Astrocyte (in vitro differentiated cells and primary cell): ENCODE results near the gene DOK7. TPM values are rescaled to one million over a fixed set of nuclear protein-coding genes. Genes with fewer than 3 reads are reported as not detected.

Source experiments
- DNase-seq: peaks from one replicate; pipeline ENCODE4 v3.0.0-alpha.2; 2010; ENCODE audit warnings: low read depth
- FAIRE-seq: peaks from 2 replicates; lab custom pipeline; 2011; peaks lifted over from hg19 to GRCh38; lab: Jason Lieb, UNC
- H2AFZ ChIP-seq: 2 replicates; pipeline ENCODE4 v1.6.0; 2012; ENCODE audit warnings: low read depth, low read length, inconsistent platforms
- H3K27ac ChIP-seq: 2 replicates; pipeline ENCODE4 v1.5.1; 2011; ENCODE audit warnings: low read depth, low read length, inconsistent platforms
- H3K27me3 ChIP-seq: 2 replicates; pipeline ENCODE4 v1.6.0; 2011; ENCODE audit warnings: low read length, inconsistent platforms; ENCODE audit not compliant: insufficient read depth
- H3K36me3 ChIP-seq: 2 replicates; pipeline ENCODE4 v1.5.1; 2011; ENCODE audit warnings: low read length, inconsistent platforms; ENCODE audit not compliant: insufficient read depth
- H3K4me1 ChIP-seq: 2 replicates; pipeline ENCODE4 v1.5.1; 2011; ENCODE audit warnings: low read length, inconsistent platforms; ENCODE audit not compliant: insufficient read depth
- H3K4me2 ChIP-seq: 2 replicates; pipeline ENCODE4 v1.6.0; 2012; ENCODE audit warnings: low read length, inconsistent platforms
- H3K4me3 ChIP-seq: 2 replicates; pipeline ENCODE4 v1.5.1; 2011; ENCODE audit warnings: low read depth, mild to moderate bottlenecking, low read length, inconsistent platforms; ENCODE audit not compliant: insufficient read depth
- H3K79me2 ChIP-seq: 2 replicates; pipeline ENCODE4 v1.6.0; 2012; ENCODE audit warnings: mild to moderate bottlenecking, low read length, inconsistent platforms; ENCODE audit not compliant: insufficient read depth
- H3K9ac ChIP-seq: 2 replicates; pipeline ENCODE4 v1.6.0; 2012; ENCODE audit warnings: mild to moderate bottlenecking, low read length, inconsistent platforms
- H3K9me3 ChIP-seq: 2 replicates; pipeline ENCODE4 v1.5.1; 2012; ENCODE audit warnings: low read depth, mild to moderate bottlenecking, low read length, inconsistent platforms; ENCODE audit not compliant: insufficient read depth
- H4K20me1 ChIP-seq: 2 replicates; pipeline ENCODE4 v1.6.0; 2012; ENCODE audit warnings: low read length, inconsistent platforms; ENCODE audit not compliant: insufficient read depth
- H3K27ac Mint-ChIP-seq: one replicate; pipeline ENCODE4 v1.8.0; 2021; ENCODE audit warnings: mild to moderate bottlenecking, mixed read lengths; ENCODE audit not compliant: unreplicated experiment
- H3K27me3 Mint-ChIP-seq: one replicate; pipeline ENCODE4 v1.8.0; 2021; ENCODE audit warnings: low read depth, mixed read lengths; ENCODE audit not compliant: unreplicated experiment
- H3K36me3 Mint-ChIP-seq: one replicate; pipeline ENCODE4 v1.8.0; 2021; ENCODE audit warnings: low read depth, mixed read lengths; ENCODE audit not compliant: unreplicated experiment
- H3K4me1 Mint-ChIP-seq: one replicate; pipeline ENCODE4 v1.8.0; 2021; ENCODE audit warnings: low read depth, mixed read lengths; ENCODE audit not compliant: unreplicated experiment
- H3K4me3 Mint-ChIP-seq: one replicate; pipeline ENCODE4 v1.8.0; 2021; ENCODE audit warnings: mild to moderate bottlenecking, moderate library complexity, mixed read lengths; ENCODE audit not compliant: unreplicated experiment
- H3K9me3 Mint-ChIP-seq: one replicate; pipeline ENCODE4 v1.8.0; 2021; ENCODE audit warnings: mild to moderate bottlenecking, mixed read lengths; ENCODE audit not compliant: unreplicated experiment
- CTCF ChIP-seq: IDR thresholded peaks from 2 replicates; pipeline ENCODE4 v1.5.1; 2011; ENCODE audit warnings: low read depth, mild to moderate bottlenecking, inconsistent platforms, low read length, moderate library complexity; ENCODE audit not compliant: insufficient read depth
- EZH2 ChIP-seq: IDR thresholded peaks from 2 replicates; pipeline ENCODE4 v1.6.1; 2012; ENCODE audit warnings: mild to moderate bottlenecking, low read length, inconsistent platforms; ENCODE audit not compliant: insufficient read depth
- total RNA-seq: library from RNA; stranded (reverse); gene quantifications from 2 replicates; pipeline ENCODE4 v1.2.1, GENCODE V29; 2021

The DOK7 gene
- total RNA-seq, 1 donor from 2014 or later, result not detected

GRCh38 chr4:3518511-3518880 lies 55.4 kb downstream of the DOK7 start:
- no peaks in the 10 kb centered on the region for H3K4me1 ChIP-seq
- no peaks in the 10 kb centered on the region for H3K4me1 Mint-ChIP-seq
- H3K4me3 Mint-ChIP-seq, result no peak overlapping the region
- no peaks in the 10 kb centered on the region for H3K79me2 ChIP-seq
- no peak overlapping the region for H3K9ac ChIP-seq
- H3K4me2 ChIP-seq, result no peak overlapping the region
- H3K36me3 Mint-ChIP-seq, result peaks cover 20% of the 10 kb centered on the region
- no peak overlapping the region for H3K4me3 ChIP-seq
- H4K20me1 ChIP-seq, result peaks cover 20% of the 10 kb centered on the region
- no peak overlapping the region for H2AFZ ChIP-seq
- no peaks in the 10 kb centered on the region for H3K9me3 ChIP-seq
- H3K9me3 Mint-ChIP-seq, result no peaks in the 10 kb centered on the region
- peaks cover 3% of the 10 kb centered on the region for H3K36me3 ChIP-seq
- no peaks in the 10 kb centered on the region for H3K27me3 ChIP-seq
- no peak overlapping the region for H3K27ac ChIP-seq
- no peak overlapping the region for H3K27ac Mint-ChIP-seq
- H3K27me3 Mint-ChIP-seq, result no peaks in the 10 kb centered on the region
- DNase-seq (no peak), FAIRE-seq (no peak)
- TF ChIP-seq EZH2 (no peak), CTCF (no peak)

GRCh38 chr4:3518941-3519340 lies 55.8 kb downstream of the DOK7 start:
- no peaks in the 10 kb centered on the region for H3K79me2 ChIP-seq
- H3K4me1 ChIP-seq, result no peaks in the 10 kb centered on the region
- no peaks in the 10 kb centered on the region for H3K4me1 Mint-ChIP-seq
- no peak for DNase-seq
- no peaks in the 10 kb centered on the region for H3K9me3 ChIP-seq
- H3K9me3 Mint-ChIP-seq, result no peaks in the 10 kb centered on the region
- H3K9ac ChIP-seq, result no peak overlapping the region
- H3K27ac Mint-ChIP-seq, result no peak overlapping the region
- peaks cover 18% of the 10 kb centered on the region for H3K36me3 Mint-ChIP-seq
- H3K4me2 ChIP-seq, result no peak overlapping the region
- no peak overlapping the region for H3K27ac ChIP-seq
- no peak for TF ChIP-seq EZH2
- no peak for TF ChIP-seq CTCF
- no peaks in the 10 kb centered on the region for H3K27me3 ChIP-seq
- H3K36me3 ChIP-seq, result peaks cover 1% of the 10 kb centered on the region
- H3K4me3 ChIP-seq, result no peak overlapping the region
- peaks cover 21% of the 10 kb centered on the region for H4K20me1 ChIP-seq
- no peak overlapping the region for H2AFZ ChIP-seq
- no peaks in the 10 kb centered on the region for H3K27me3 Mint-ChIP-seq
- no peak for FAIRE-seq
- no peak overlapping the region for H3K4me3 Mint-ChIP-seq

GRCh38 chr4:3519468-3520264 lies 56.6 kb downstream of the DOK7 start:
- Mint-ChIP-seq H3K4me1 (no peaks in the 10 kb centered on the region), H3K27me3 (no peaks in the 10 kb centered on the region), H3K36me3 (peaks cover 15% of the 10 kb centered on the region), H3K27ac (no peak overlapping the region), H3K9me3 (no peaks in the 10 kb centered on the region), H3K4me3 (no peak overlapping the region)
- no peaks in the 10 kb centered on the region for H3K27me3 ChIP-seq
- no peak overlapping the region for H3K4me3 ChIP-seq
- no peaks in the 10 kb centered on the region for H3K9me3 ChIP-seq
- H3K4me1 ChIP-seq, result no peaks in the 10 kb centered on the region
- TF ChIP-seq CTCF, result no peak
- H3K79me2 ChIP-seq, result no peaks in the 10 kb centered on the region
- FAIRE-seq (no peak), DNase-seq (no peak)
- H3K4me2 ChIP-seq, result no peak overlapping the region
- H3K36me3 ChIP-seq, result no peaks in the 10 kb centered on the region
- no peak overlapping the region for H2AFZ ChIP-seq
- no peak overlapping the region for H3K9ac ChIP-seq
- H3K27ac ChIP-seq, result no peak overlapping the region
- H4K20me1 ChIP-seq, result peaks cover 28% of the 10 kb centered on the region
